Measurements from ENCODE around the gene SMARCD1.

The SMARCD1 gene

GRCh38 chr12:50100561-50100960, 15.4 kb downstream of the SMARCD1 start:
- DNase-seq (ENCODE audit: low read depth in 1 of 2, low spot score in 1 of 2), result no peak
- TF ChIP-seq POLR2AphosphoS5 (IDR thresholded peaks at IDR 0.05; ENCODE audit: low read depth), result no peak
- no peak for TF ChIP-seq REST (IDR thresholded peaks at IDR 0.05; ENCODE audit: insufficient replicate concordance, low read depth)
- TF ChIP-seq SPI1 (IDR thresholded peaks at IDR 0.05; ENCODE audit: borderline replicate concordance, low read depth), result no peak
- no peak for TF ChIP-seq GABPA (IDR thresholded peaks at IDR 0.05; ENCODE audit: low read depth)
- no peak for TF ChIP-seq CTCF (IDR thresholded peaks at IDR 0.05; ENCODE audit: insufficient read depth, low read length)
- no peak overlapping the region for H3K4me3 ChIP-seq (replicated peaks; ENCODE audit: insufficient read depth, low read length)
- H3K27ac ChIP-seq (replicated peaks), result no peak overlapping the region
- no peaks in the 10 kb centered on the region for H3K27me3 ChIP-seq (ENCODE audit: insufficient read depth, poor library complexity, severe bottlenecking)

- Histone ChIP-seq H3K27ac (replicated peaks) (no peak overlapping the region), H3K4me3 (replicated peaks; ENCODE audit: insufficient read depth, low read length) (no peak overlapping the region), H3K27me3 (ENCODE audit: insufficient read depth, poor library complexity, severe bottlenecking) (no peaks in the 10 kb centered on the region)
- no peak for TF ChIP-seq REST (IDR thresholded peaks at IDR 0.05; ENCODE audit: insufficient replicate concordance, low read depth)
- TF ChIP-seq CTCF (IDR thresholded peaks at IDR 0.05; ENCODE audit: insufficient read depth, low read length), result no peak
- no peak for TF ChIP-seq POLR2AphosphoS5 (IDR thresholded peaks at IDR 0.05; ENCODE audit: low read depth)
- TF ChIP-seq GABPA (IDR thresholded peaks at IDR 0.05; ENCODE audit: low read depth), result no peak
- TF ChIP-seq SPI1 (IDR thresholded peaks at IDR 0.05; ENCODE audit: borderline replicate concordance, low read depth), result no peak
- no peak for DNase-seq (ENCODE audit: low read depth in 1 of 2, low spot score in 1 of 2)
Observed at GRCh38 chr12:50101663-50102062, 16.5 kb downstream of the SMARCD1 start.

GRCh38 chr12:50102131-50102531, 17.0 kb downstream of the SMARCD1 start:
- no peaks in the 10 kb centered on the region for H3K27me3 ChIP-seq (ENCODE audit: insufficient read depth, poor library complexity, severe bottlenecking)
- no peak overlapping the region for H3K27ac ChIP-seq (replicated peaks)
- no peak overlapping the region for H3K4me3 ChIP-seq (replicated peaks; ENCODE audit: insufficient read depth, low read length)
- DNase-seq (ENCODE audit: low read depth in 1 of 2, low spot score in 1 of 2), result no peak
- TF ChIP-seq POLR2AphosphoS5 (IDR thresholded peaks at IDR 0.05; ENCODE audit: low read depth) (no peak), GABPA (IDR thresholded peaks at IDR 0.05; ENCODE audit: low read depth) (no peak), CTCF (IDR thresholded peaks at IDR 0.05; ENCODE audit: insufficient read depth, low read length) (no peak), REST (IDR thresholded peaks at IDR 0.05; ENCODE audit: insufficient replicate concordance, low read depth) (no peak), SPI1 (IDR thresholded peaks at IDR 0.05; ENCODE audit: borderline replicate concordance, low read depth) (no peak)

Data from HL-60 (cell line).